Astrocyte (in vitro differentiated cells and primary cell): Measurements from ENCODE around the gene GADD45B. TPM values are rescaled to one million over a fixed set of nuclear protein-coding genes. Genes with fewer than 3 reads are reported as not detected.

ENCODE experiments used
- DNase-seq: peaks from one replicate; pipeline ENCODE4 v3.0.0-alpha.2; 2010; ENCODE audit warnings: low read depth
- FAIRE-seq: peaks from 2 replicates; lab custom pipeline; 2011; peaks lifted over from hg19 to GRCh38; lab: Jason Lieb, UNC
- H2AFZ ChIP-seq: 2 replicates; pipeline ENCODE4 v1.6.0; 2012; ENCODE audit warnings: low read depth, low read length, inconsistent platforms
- H3K27ac ChIP-seq: 2 replicates; pipeline ENCODE4 v1.5.1; 2011; ENCODE audit warnings: low read depth, low read length, inconsistent platforms
- H3K27me3 ChIP-seq: 2 replicates; pipeline ENCODE4 v1.6.0; 2011; ENCODE audit warnings: low read length, inconsistent platforms; ENCODE audit not compliant: insufficient read depth
- H3K36me3 ChIP-seq: 2 replicates; pipeline ENCODE4 v1.5.1; 2011; ENCODE audit warnings: low read length, inconsistent platforms; ENCODE audit not compliant: insufficient read depth
- H3K4me1 ChIP-seq: 2 replicates; pipeline ENCODE4 v1.5.1; 2011; ENCODE audit warnings: low read length, inconsistent platforms; ENCODE audit not compliant: insufficient read depth
- H3K4me2 ChIP-seq: 2 replicates; pipeline ENCODE4 v1.6.0; 2012; ENCODE audit warnings: low read length, inconsistent platforms
- H3K4me3 ChIP-seq: 2 replicates; pipeline ENCODE4 v1.5.1; 2011; ENCODE audit warnings: low read depth, mild to moderate bottlenecking, low read length, inconsistent platforms; ENCODE audit not compliant: insufficient read depth
- H3K79me2 ChIP-seq: 2 replicates; pipeline ENCODE4 v1.6.0; 2012; ENCODE audit warnings: mild to moderate bottlenecking, low read length, inconsistent platforms; ENCODE audit not compliant: insufficient read depth
- H3K9ac ChIP-seq: 2 replicates; pipeline ENCODE4 v1.6.0; 2012; ENCODE audit warnings: mild to moderate bottlenecking, low read length, inconsistent platforms
- H3K9me3 ChIP-seq: 2 replicates; pipeline ENCODE4 v1.5.1; 2012; ENCODE audit warnings: low read depth, mild to moderate bottlenecking, low read length, inconsistent platforms; ENCODE audit not compliant: insufficient read depth
- H4K20me1 ChIP-seq: 2 replicates; pipeline ENCODE4 v1.6.0; 2012; ENCODE audit warnings: low read length, inconsistent platforms; ENCODE audit not compliant: insufficient read depth
- H3K27ac Mint-ChIP-seq: one replicate; pipeline ENCODE4 v1.8.0; 2021; ENCODE audit warnings: mild to moderate bottlenecking, mixed read lengths; ENCODE audit not compliant: unreplicated experiment
- H3K27me3 Mint-ChIP-seq: one replicate; pipeline ENCODE4 v1.8.0; 2021; ENCODE audit warnings: low read depth, mixed read lengths; ENCODE audit not compliant: unreplicated experiment
- H3K36me3 Mint-ChIP-seq: one replicate; pipeline ENCODE4 v1.8.0; 2021; ENCODE audit warnings: low read depth, mixed read lengths; ENCODE audit not compliant: unreplicated experiment
- H3K4me1 Mint-ChIP-seq: one replicate; pipeline ENCODE4 v1.8.0; 2021; ENCODE audit warnings: low read depth, mixed read lengths; ENCODE audit not compliant: unreplicated experiment
- H3K4me3 Mint-ChIP-seq: one replicate; pipeline ENCODE4 v1.8.0; 2021; ENCODE audit warnings: mild to moderate bottlenecking, moderate library complexity, mixed read lengths; ENCODE audit not compliant: unreplicated experiment
- H3K9me3 Mint-ChIP-seq: one replicate; pipeline ENCODE4 v1.8.0; 2021; ENCODE audit warnings: mild to moderate bottlenecking, mixed read lengths; ENCODE audit not compliant: unreplicated experiment
- EZH2 ChIP-seq: IDR thresholded peaks from 2 replicates; pipeline ENCODE4 v1.6.1; 2012; ENCODE audit warnings: mild to moderate bottlenecking, low read length, inconsistent platforms; ENCODE audit not compliant: insufficient read depth
- total RNA-seq: library from RNA; stranded (reverse); gene quantifications from 2 replicates; pipeline ENCODE4 v1.2.1, GENCODE V29; 2021
- TF ChIP-seq, protein P1 (sequence below): IDR thresholded peaks from 2 replicates; pipeline ENCODE4 v1.5.1; 2011; ENCODE audit warnings: low read depth, mild to moderate bottlenecking, inconsistent platforms, low read length, moderate library complexity; ENCODE audit not compliant: insufficient read depth

Gene GADD45B
- total RNA-seq, 1 donor from 2014 or later: 161 TPM

GRCh38 chr19:2487842-2488241 is 11.9 kb downstream of the GADD45B start:
- peaks cover 14% of the 10 kb centered on the region for H3K9me3 ChIP-seq
- peak overlapping the region; percentile 12 for H3K27ac Mint-ChIP-seq
- H3K4me1 ChIP-seq: peaks cover 23% of the 10 kb centered on the region
- peaks cover 7% of the 10 kb centered on the region for H3K4me1 Mint-ChIP-seq
- no peak overlapping the region for H3K9ac ChIP-seq
- H3K36me3 ChIP-seq: no peaks in the 10 kb centered on the region
- no peaks in the 10 kb centered on the region for H3K79me2 ChIP-seq
- DNase-seq (no peak), FAIRE-seq (no peak)
- no peaks in the 10 kb centered on the region for H3K27me3 ChIP-seq
- no peak overlapping the region for H3K4me2 ChIP-seq
- peaks cover 3% of the 10 kb centered on the region for H3K36me3 Mint-ChIP-seq
- TF ChIP-seq, protein P1, sequence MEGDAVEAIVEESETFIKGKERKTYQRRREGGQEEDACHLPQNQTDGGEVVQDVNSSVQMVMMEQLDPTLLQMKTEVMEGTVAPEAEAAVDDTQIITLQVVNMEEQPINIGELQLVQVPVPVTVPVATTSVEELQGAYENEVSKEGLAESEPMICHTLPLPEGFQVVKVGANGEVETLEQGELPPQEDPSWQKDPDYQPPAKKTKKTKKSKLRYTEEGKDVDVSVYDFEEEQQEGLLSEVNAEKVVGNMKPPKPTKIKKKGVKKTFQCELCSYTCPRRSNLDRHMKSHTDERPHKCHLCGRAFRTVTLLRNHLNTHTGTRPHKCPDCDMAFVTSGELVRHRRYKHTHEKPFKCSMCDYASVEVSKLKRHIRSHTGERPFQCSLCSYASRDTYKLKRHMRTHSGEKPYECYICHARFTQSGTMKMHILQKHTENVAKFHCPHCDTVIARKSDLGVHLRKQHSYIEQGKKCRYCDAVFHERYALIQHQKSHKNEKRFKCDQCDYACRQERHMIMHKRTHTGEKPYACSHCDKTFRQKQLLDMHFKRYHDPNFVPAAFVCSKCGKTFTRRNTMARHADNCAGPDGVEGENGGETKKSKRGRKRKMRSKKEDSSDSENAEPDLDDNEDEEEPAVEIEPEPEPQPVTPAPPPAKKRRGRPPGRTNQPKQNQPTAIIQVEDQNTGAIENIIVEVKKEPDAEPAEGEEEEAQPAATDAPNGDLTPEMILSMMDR: no peak
- no peak for TF ChIP-seq EZH2
- no peak overlapping the region for H3K27ac ChIP-seq
- no peak overlapping the region for H2AFZ ChIP-seq
- H4K20me1 ChIP-seq: no peaks in the 10 kb centered on the region
- H3K4me3 Mint-ChIP-seq: no peak overlapping the region
- no peaks in the 10 kb centered on the region for H3K27me3 Mint-ChIP-seq
- peaks cover 14% of the 10 kb centered on the region for H3K9me3 Mint-ChIP-seq
- H3K4me3 ChIP-seq: no peak overlapping the region

DNA sequence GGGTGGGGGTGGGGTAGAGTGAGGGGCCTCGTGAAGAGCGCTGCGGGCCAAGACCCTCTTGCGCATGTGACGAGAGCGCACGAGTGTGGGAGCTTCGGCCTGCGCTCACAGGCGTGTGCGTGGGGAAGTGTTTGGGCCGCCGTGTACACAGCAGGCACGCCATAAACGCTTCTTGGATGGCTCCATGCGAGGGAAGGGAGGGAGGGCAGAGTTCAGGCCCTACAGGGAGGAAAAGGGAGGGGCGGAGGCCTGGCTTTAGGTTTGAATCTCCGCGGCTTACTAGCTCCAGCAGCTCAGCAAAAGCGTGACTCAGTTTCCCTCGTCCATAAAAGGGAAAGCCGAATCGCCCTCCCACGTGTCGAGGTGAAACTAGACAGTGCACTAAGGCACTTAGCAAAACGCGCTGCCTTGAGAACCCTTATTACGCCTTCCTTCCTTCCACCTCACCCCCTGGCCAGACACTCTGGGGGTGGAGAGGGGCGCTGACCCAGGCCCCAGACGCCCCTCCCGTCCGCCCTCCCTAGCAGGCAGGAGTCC is 12.5 kb downstream of the GADD45B start:
- Histone ChIP-seq H3K27ac (no peak overlapping the region), H3K4me1 (peaks cover 26% of the 10 kb centered on the region), H3K4me2 (peak overlapping the region; percentile 80), H3K9me3 (peaks cover 8% of the 10 kb centered on the region), H3K4me3 (peak overlapping the region; percentile 24), H4K20me1 (no peaks in the 10 kb centered on the region), H3K36me3 (no peaks in the 10 kb centered on the region), H3K27me3 (no peaks in the 10 kb centered on the region), H3K79me2 (no peaks in the 10 kb centered on the region), H3K9ac (peak overlapping the region; percentile 35), H2AFZ (peak overlapping the region; percentile 56)
- no peak for TF ChIP-seq EZH2
- TF ChIP-seq, protein P1: no peak
- peaks cover 14% of the 10 kb centered on the region for H3K9me3 Mint-ChIP-seq
- H3K27me3 Mint-ChIP-seq: no peaks in the 10 kb centered on the region
- FAIRE-seq: no peak
- H3K27ac Mint-ChIP-seq: no peak overlapping the region
- DNase-seq: no peak
- H3K36me3 Mint-ChIP-seq: peaks cover 3% of the 10 kb centered on the region
- peaks cover 7% of the 10 kb centered on the region for H3K4me1 Mint-ChIP-seq
- H3K4me3 Mint-ChIP-seq: no peak overlapping the region
